ENCODE measurements around the gene HLA-A. TPM values are rescaled to one million over a fixed set of nuclear protein-coding genes. Genes with fewer than 3 reads are reported as not detected.
"Not testable (repeated sequence)": the region's sequence is repeated elsewhere in the genome, so short reads cannot be mapped to it uniquely, and the experiment has no call there.

HLA-A gene
- total RNA-seq, 1 donor from 2014 or later: 691 TPM

- intact Hi-C loops (cut with DNase I): no loop called here
Measured at GRCh38 chr6:29970711-29971110, 28.4 kb downstream of the HLA-A start.

GRCh38 chr6:29974901-29975560 is 32.7 kb downstream of the HLA-A start:
- no peak for DNase-seq (ENCODE audit: extremely low spot score in 2 of 2)
- Histone ChIP-seq H3K27me3 (no peaks in the 10 kb centered on the region), H3K4me1 (peaks cover 21% of the 10 kb centered on the region), H3K9me3 (no peaks in the 10 kb centered on the region), H3K4me3 (peak overlapping the region; percentile 47 to 52), H3K27ac (no peak overlapping the region), H3K36me3 (no peaks in the 10 kb centered on the region)
- intact Hi-C loops (cut with DNase I): no loop called here
- no peak for TF ChIP-seq POLR2AphosphoS5 (IDR thresholded peaks at IDR 0.05; ENCODE audit: insufficient read depth in 1 of 2, low read depth in 1 of 2)

More at GRCh38 chr6:29970711-29971110, 28.4 kb downstream of the HLA-A start:
- peak in 1 of 2 donors; percentile 88 for DNase-seq (ENCODE audit: extremely low spot score in 2 of 2)
- peaks cover 30% of the 10 kb centered on the region for H3K4me1 ChIP-seq
- no peaks in the 10 kb centered on the region for H3K27me3 ChIP-seq
- no peak overlapping the region for H3K27ac ChIP-seq
- TF ChIP-seq POLR2AphosphoS5 (IDR thresholded peaks at IDR 0.05; ENCODE audit: insufficient read depth in 1 of 2, low read depth in 1 of 2) (no peak), POLR2A (IDR thresholded peaks at IDR 0.05) (no peak)
- TF ChIP-seq, protein P1, sequence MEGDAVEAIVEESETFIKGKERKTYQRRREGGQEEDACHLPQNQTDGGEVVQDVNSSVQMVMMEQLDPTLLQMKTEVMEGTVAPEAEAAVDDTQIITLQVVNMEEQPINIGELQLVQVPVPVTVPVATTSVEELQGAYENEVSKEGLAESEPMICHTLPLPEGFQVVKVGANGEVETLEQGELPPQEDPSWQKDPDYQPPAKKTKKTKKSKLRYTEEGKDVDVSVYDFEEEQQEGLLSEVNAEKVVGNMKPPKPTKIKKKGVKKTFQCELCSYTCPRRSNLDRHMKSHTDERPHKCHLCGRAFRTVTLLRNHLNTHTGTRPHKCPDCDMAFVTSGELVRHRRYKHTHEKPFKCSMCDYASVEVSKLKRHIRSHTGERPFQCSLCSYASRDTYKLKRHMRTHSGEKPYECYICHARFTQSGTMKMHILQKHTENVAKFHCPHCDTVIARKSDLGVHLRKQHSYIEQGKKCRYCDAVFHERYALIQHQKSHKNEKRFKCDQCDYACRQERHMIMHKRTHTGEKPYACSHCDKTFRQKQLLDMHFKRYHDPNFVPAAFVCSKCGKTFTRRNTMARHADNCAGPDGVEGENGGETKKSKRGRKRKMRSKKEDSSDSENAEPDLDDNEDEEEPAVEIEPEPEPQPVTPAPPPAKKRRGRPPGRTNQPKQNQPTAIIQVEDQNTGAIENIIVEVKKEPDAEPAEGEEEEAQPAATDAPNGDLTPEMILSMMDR (IDR thresholded peaks at IDR 0.05): no peak
- H3K4me3 ChIP-seq: no peak overlapping the region
- H3K36me3 ChIP-seq: no peaks in the 10 kb centered on the region
- no peaks in the 10 kb centered on the region for H3K9me3 ChIP-seq

GRCh38 chr6:29975561-29975907 is 33.2 kb downstream of the HLA-A start:
- no peak for DNase-seq (ENCODE audit: extremely low spot score in 2 of 2)
- Histone ChIP-seq H3K4me3 (peak overlapping the region; percentile 47 to 52), H3K4me1 (peaks cover 21% of the 10 kb centered on the region), H3K27me3 (no peaks in the 10 kb centered on the region), H3K9me3 (no peaks in the 10 kb centered on the region), H3K27ac (no peak overlapping the region), H3K36me3 (no peaks in the 10 kb centered on the region)
- no peak for TF ChIP-seq POLR2A (IDR thresholded peaks at IDR 0.05)
- intact Hi-C loops (cut with DNase I): no loop called here

DNA sequence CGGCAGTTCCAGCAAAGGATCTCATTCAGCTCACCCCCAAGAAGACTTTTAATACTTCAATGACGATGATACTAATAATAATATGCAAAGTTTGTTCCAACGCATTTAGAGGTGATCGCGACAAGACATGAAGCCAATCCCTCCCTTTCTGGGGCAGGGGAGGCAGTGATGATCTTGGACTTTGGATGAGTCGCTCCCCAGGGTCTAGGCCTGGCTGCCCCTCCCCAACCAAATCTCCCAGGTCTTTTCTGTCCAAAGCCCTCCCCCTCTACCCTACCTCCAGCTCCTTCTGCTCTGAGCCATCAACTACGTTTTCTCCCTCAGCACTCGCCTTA is 33.9 kb downstream of the HLA-A start:
- H3K4me3 ChIP-seq: peak overlapping the region; percentile 47 to 52
- no peaks in the 10 kb centered on the region for H3K36me3 ChIP-seq
- no peaks in the 10 kb centered on the region for H3K27me3 ChIP-seq
- TF ChIP-seq, protein P1 (IDR thresholded peaks at IDR 0.05): no peak
- TF ChIP-seq POLR2A (IDR thresholded peaks at IDR 0.05): no peak
- no peak for TF ChIP-seq POLR2AphosphoS5 (IDR thresholded peaks at IDR 0.05; ENCODE audit: insufficient read depth in 1 of 2, low read depth in 1 of 2)
- H3K9me3 ChIP-seq: no peaks in the 10 kb centered on the region
- peaks cover 21% of the 10 kb centered on the region for H3K4me1 ChIP-seq
- H3K27ac ChIP-seq: peak overlapping the region; percentile 79
- no peak for DNase-seq (ENCODE audit: extremely low spot score in 2 of 2)
- intact Hi-C loops (cut with DNase I): no loop called here

DNA sequence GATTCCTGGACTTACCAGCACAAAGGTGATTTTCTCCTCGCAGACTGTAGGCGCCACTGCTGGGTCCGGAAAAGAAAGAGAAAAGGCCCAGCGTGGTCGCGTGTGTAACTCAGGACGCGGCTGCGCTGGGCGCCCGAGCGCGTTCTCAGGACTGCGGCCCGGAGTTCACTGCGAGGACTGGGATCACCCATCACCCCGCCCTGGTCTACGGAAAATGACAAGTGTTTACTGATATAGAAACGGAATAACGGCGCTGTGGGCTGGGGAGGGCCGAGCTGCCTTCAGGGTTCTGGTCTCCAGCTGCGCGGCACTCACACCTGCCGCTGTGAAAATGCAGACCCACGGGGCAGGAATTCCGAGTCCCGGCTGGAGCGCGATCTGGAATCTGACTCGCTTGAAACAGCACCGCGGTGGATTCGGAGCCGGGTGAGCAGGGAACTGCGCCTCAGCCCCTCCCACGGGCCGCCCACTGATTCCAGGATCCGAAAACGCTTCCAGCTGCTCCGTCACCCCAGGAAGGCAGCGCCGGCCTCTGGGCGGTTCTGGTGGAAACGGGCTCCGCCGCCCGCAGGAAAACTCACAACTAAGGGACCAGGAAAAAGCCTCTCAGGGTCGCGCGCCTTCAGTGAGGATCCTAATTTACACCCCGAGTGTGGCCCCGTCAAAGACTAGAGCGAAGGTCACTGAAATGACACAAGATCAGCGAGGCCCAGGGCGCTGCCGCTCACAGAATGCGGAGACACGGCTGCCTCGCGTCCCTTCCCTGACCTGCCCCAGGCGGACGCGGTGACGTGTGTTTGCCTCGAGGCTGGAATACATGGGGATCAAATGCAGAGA is 34.5 kb downstream of the HLA-A start:
- no peaks in the 10 kb centered on the region for H3K9me3 ChIP-seq
- TF ChIP-seq, protein P1 (IDR thresholded peaks at IDR 0.05): peak in 1 of 3 experiments; percentile 23
- TF ChIP-seq POLR2AphosphoS5 (IDR thresholded peaks at IDR 0.05; ENCODE audit: insufficient read depth in 1 of 2, low read depth in 1 of 2): peak; percentile 47 to 86
- no peak for TF ChIP-seq POLR2A (IDR thresholded peaks at IDR 0.05)
- no peaks in the 10 kb centered on the region for H3K27me3 ChIP-seq
- intact Hi-C loops (cut with DNase I): no loop called here
- H3K27ac ChIP-seq: peak overlapping the region; percentile 79
- H3K4me1 ChIP-seq: peaks cover 21% of the 10 kb centered on the region
- peak overlapping the region; percentile 47 to 52 for H3K4me3 ChIP-seq
- DNase-seq (ENCODE audit: extremely low spot score in 2 of 2): peak in 1 of 2 donors; percentile 95
- H3K36me3 ChIP-seq: no peaks in the 10 kb centered on the region

GRCh38 chr6:29977425-29977727 is 35.0 kb downstream of the HLA-A start:
- no peaks in the 10 kb centered on the region for H3K27me3 ChIP-seq
- TF ChIP-seq POLR2AphosphoS5 (IDR thresholded peaks at IDR 0.05; ENCODE audit: insufficient read depth in 1 of 2, low read depth in 1 of 2): no peak
- TF ChIP-seq, protein P1 (IDR thresholded peaks at IDR 0.05): no peak
- no peak for TF ChIP-seq POLR2A (IDR thresholded peaks at IDR 0.05)
- no peaks in the 10 kb centered on the region for H3K36me3 ChIP-seq
- peak overlapping the region; percentile 79 for H3K27ac ChIP-seq
- DNase-seq (ENCODE audit: extremely low spot score in 2 of 2): no peak
- intact Hi-C loops (cut with DNase I): no loop called here
- no peaks in the 10 kb centered on the region for H3K9me3 ChIP-seq
- peak overlapping the region; percentile 47 to 52 for H3K4me3 ChIP-seq
- H3K4me1 ChIP-seq: peaks cover 21% of the 10 kb centered on the region

DNA sequence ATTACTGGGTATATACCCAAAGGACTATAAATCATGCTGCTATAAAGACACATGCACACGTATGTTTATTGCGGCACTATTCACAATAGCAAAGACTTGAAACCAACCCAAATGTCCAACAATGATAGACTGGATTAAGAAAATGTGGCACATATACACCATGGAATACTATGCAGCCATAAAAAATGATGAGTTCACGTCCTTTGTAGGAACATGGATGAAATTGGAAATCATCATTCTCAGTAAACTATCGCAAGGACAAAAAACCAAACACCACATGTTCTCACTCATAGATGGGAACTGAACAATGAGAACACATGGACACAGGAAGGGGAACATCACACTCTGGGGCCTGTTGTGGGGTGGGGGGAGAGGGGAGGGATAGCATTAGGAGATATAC is 37.7 kb downstream of the HLA-A start:
- H3K36me3 ChIP-seq; H3K27me3 ChIP-seq; H3K4me3 ChIP-seq; DNase-seq (ENCODE audit: extremely low spot score in 2 of 2); H3K9me3 ChIP-seq; intact Hi-C loops (cut with DNase I); H3K27ac ChIP-seq: not testable (repeated sequence)
- peaks cover 15% of the 10 kb centered on the region for H3K4me1 ChIP-seq
